H1 (cell line): Measurements from ENCODE around the gene EPG5.
"Not testable (repeated sequence)": the region's sequence is repeated elsewhere in the genome, so short reads cannot be mapped to it uniquely, and the experiment has no call there.

Experiments
- CTCF ChIP-seq, 3 experiments: IDR thresholded peaks; 1 replicate in 2 of 3; 2 replicates in 1 of 3; pipeline versions ENCODE4 v1.5.1 to v1.6.1; 2011; ENCODE audit warnings: low read length in 3 of 3, mild to moderate bottlenecking in 3 of 3, inconsistent platforms in 2 of 3, low read depth in 1 of 3, moderate library complexity in 1 of 3; ENCODE audit not compliant: insufficient read depth in 1 of 3; ENCODE audit errors: control extremely low read depth in 1 of 3
- EGR1 ChIP-seq: IDR thresholded peaks from 2 replicates; pipeline ENCODE4 v1.6.1; 2011; ENCODE audit warnings: low read depth, low read length, borderline replicate concordance
- GABPA ChIP-seq: IDR thresholded peaks from 2 replicates; pipeline ENCODE4 v1.6.1; 2011; ENCODE audit warnings: mild to moderate bottlenecking, low read length, moderate library complexity, borderline replicate concordance; ENCODE audit not compliant: insufficient read depth

DNA sequence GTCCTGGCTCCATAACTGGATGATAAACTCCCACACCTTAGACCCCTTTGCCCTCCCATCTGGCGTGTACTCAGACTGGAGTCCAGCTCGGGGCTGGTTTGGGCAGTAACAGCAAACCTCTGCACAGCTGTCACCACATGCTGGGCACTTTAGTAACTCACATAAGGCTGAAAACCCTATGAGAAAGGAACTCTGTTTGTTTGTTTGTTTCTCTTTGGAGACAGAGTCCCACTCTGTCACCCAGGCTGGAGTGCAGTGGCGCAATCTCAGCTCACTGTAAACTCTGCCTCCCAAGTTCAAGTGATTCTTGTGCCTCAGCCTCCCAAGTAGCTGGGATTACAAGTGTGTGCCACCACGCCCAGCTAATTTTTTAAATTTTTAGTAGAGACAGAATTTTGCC lies 140.4 kb downstream of the EPG5 start:
- not testable (repeated sequence) for TF ChIP-seq CTCF (IDR thresholded peaks at IDR 0.05; ENCODE audit: control extremely low read depth in 1 of 3, insufficient read depth in 1 of 3, low read depth in 1 of 3, low read length in 3 of 3); EGR1; GABPA
